GM19023 (cell line): ENCODE data around the gene RAB11FIP5.
"Not testable (repeated sequence)": the region's sequence is repeated elsewhere in the genome, so short reads cannot be mapped to it uniquely, and the experiment has no call there.

Source experiments
- ATAC-seq: cut with Tn5 transposase; IDR thresholded peaks from one replicate; pipeline ENCODE4 v1.9.1; 2021; ENCODE audit warnings: mild to moderate bottlenecking, moderate library complexity; ENCODE audit not compliant: unreplicated experiment

The RAB11FIP5 gene

DNA sequence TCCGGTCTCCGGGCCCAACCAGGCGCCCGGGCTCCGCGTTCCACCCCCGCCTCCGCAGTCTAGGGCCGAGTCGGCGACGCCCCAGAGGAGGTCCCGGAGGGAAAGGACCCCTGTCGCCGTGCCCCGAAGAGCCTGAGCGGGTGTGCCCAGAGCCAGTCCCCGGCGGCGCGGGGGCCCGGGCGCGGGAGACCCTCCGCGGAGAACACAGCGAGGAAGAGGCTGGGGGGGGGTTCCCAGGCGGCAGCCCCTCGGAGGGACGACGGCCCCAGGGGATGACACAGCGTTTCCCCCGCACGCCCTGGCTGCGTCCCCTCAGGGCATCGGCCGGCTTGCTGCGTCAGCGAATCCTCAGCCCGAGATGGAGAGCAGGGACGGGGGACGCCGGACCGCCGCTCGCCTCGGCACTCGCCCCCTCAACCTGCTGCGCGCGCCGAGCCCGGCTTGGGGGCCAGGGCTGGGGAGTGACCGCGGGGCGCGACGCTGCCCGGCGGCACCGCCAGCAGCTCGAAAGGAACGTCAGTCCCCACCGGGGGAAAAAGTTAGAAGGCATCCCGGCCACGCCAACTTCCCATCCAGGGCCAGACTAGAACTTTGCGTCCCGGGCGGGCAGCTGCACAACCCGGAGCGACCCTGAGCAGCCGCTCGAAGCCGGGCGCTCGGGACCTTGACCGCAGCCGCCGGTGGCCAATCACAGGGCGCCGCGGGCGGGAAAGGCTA is 41.9 kb downstream of the RAB11FIP5 start:
- peak; percentile 23 for ATAC-seq

DNA sequence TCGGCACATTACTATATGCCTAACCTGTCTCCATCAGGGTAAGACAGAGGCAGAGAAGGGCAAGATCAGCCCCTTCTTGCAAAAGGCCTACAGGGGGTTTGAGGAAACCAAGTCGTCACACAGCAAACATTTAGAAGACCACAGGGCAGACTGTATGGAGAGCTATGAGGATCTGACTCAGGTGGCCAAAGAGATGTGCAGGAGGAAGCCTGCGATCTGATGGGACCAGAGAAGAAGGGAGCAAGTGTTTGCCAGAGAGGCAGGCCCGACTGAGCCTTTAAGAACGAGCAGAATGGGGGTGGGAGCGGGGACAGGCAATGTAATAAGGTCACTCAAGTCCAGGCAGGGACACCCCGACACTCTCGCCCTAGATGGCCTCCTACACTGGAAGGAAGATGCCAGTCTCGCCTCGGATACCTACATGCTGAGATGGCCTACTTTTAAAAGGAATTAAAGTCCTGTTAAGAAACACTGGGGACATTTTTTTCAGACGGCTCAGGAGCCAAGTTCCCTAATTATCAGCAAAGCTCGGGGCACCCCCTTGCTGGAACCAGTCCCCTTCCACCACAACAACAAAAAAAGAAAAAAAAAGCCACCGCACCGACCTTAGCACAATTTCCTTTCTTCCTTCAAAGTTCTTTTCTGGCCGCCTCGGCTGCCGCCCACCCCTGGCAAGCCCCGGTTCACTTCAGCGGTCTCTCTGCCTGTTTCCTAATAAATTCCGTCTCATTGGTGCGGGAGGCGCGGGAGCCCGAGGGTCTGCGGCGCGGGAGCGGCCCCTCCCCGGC is 42.7 kb downstream of the RAB11FIP5 start:
- ATAC-seq = no peak

DNA sequence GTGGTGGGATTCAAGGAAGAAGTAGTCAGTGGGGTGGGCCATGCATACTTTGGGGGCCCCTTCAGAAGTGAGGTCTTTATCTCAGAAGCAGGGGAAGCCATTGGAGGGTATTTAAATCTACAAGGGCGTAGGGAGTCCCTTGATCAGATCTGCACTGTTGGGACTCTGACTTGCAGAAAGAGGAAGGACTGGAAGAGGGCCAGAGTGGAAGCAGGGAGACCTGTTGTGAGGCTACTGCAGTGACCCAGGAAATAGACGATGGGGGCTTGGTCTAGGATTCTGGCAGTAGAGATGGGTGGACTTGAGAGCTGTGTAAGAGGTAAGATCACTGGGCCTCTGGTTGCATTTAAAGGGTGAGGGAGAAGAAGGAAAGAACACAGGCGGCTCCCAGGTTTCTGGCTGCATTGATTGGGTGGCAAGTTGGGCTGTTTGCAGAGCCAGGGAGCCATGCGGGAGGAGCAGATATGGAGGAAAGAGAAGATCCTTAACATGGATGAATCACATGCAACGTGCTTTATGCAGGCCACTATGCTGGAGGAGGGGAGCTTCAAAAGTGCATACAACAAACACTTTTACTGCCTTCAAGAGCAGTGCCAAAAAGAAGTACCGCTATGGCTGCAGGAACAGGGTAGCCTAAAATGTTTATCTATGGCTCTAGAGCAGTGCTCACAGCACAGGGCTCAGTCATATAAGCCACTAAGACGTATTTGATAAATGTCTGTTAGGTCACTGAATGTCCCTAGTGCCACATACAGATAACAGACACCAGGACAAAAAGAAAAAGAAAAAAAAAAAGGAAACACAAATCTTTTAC is 43.5 kb downstream of the RAB11FIP5 start:
- no peak for ATAC-seq

DNA sequence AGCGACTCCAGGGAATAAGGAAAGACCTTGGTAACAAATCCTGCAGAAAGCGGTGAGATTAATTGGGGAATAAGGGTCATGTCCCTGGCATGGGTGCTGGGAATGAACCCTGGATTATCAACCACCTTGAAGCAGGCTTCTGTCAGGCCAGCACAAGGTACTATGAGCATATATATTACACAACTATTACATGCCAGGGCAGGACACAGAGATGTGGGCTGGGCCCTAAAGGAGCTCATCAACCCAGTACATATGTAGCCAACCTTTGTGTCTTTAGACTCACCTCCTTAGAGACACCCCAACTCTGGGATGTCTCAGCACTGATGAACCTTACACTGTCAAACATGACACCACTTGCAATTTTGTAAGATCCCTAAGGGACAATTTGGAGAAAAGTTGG is 44.6 kb downstream of the RAB11FIP5 start:
- no peak for ATAC-seq

DNA sequence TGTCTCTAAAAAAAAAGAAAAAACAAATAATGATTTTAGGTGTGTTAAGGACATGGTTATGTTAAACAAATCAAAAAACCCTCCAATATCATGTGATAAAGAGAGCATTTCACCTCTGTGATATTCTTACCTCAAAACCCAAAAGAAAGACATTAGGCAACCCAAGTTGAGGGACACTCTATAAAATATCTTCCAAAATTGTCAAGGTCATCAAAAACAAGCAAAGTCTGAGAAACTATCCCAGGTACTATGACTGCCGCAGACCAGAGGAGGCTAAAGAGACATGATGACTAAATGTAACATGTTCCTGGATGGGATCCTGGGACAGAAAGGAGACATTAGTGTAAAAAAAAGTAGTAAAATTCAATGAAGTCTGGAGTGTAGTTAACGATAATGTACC is 45.7 kb downstream of the RAB11FIP5 start:
- ATAC-seq = no peak

DNA sequence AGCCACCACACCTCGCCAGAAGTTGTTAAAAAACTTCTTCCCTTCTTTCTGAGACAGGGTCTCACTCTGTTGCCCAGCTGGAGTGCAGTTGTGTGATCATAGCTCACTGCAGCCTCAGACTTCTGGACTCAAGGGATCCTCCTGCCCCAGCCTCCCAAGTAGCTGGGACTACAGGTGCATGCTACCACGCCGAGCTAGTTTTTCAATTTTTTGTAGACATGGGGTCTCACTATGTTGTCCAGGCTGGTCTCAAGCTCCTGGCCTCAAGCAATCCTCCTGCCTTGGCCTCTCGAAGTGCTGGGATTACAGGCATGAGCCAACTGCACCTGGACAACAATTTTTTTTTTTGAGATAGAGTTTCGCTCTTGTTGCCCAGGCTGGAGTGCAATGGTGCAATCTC is 47.7 kb downstream of the RAB11FIP5 start:
- not testable (repeated sequence) for ATAC-seq

DNA sequence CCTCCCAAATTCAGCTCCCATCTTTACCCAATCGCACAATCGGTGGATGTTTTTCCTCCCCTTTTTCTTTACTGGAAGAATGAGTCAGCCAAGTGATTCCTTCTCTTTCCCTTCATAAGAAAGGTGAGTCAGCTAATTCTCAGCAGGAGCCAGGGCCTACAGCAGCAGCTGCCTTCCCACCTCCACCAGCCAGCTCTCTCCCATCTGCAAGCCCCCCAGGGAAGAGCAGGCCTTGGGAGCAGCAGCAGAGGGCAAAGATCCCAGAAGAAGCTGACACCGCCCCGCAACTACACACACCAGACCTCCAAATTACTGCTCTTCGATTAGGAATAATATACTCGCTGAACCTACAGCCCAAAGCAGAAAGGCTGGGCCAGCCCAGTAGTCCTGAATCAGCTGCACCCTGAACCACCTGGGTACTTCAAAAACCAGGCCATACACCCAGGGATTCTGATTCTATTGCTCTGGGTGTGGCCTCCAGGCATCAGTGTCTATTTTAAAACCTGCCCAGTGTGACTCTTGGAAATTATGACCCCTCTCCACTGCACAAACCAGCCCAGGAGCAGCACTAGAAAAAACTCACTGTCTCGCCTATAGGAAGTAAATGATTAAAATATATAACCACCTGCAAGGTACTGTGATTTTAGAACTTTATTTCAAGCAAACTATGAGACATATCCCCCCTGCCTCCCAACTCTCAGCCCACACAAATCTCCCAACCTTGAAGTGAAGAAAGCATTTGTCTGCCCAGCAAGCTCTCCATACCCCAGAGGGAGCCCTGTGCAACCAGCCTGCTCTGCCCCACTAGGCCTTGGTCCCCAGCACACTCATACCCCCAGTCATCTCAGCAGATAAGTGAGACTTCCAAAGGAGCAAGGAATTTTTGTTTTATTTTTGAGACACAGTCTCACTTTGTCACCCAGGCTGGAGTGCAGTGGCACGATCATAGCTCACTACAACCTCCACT is 48.6 kb downstream of the RAB11FIP5 start:
- no peak for ATAC-seq

DNA sequence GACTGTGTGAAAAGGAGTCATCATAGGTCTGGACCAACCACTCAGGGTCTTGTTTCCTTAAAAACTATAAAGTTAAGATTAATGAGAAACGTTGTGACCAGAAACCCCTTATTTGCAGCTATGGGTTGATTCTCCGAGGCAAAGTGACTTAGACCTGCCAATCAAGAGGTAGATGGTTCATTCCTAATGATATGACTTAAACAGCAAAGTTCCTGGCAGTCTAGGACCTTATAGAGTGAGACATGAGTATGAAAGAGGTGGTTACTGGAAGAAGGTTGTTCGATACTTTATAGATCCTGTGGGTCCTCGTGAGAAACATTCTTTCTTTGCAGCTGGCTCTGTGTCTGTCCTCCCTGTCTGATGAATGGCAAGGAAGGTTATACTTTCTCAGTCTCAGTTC is 49.3 kb downstream of the RAB11FIP5 start:
- no peak for ATAC-seq

DNA sequence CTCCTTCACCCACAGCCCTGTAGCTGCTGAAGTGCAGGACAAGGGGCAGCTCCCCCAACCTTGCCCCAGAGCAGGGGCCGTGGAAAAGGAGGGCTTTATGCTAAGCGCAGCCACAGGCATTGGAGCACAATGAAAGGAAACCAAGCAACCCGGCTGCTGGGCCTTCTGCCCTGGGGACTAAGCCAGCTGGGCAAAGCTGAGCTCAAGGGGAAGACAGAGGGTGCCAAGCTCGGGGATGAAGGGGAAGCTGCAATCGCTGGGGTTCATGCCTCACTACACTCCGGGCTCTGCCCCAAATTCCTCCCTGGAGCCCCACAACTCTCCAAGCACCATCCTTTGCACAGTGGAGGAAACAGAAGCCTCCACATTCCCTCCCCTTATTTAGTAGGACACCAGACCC is 53.6 kb downstream of the RAB11FIP5 start:
- no peak for ATAC-seq

DNA sequence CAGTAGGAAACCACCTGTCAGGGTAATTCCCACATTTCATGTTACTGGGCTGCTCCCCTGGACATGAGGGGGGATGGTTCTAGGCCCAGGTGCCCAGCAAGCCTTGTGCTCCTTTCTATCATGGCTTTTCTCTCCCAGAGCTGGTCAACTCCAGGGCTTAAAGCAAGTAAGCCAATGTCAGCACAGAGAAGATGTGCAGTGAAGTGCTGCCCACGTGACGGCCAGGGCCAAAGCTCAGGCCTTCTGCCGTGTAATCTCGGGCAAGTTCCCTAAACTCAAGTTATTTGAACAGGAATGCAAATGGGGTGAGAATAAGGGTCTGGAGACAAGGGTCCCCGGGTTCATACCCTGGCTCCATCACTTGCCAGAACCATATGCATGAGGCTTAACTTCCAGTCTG is 57.8 kb downstream of the RAB11FIP5 start:
- no peak for ATAC-seq

DNA sequence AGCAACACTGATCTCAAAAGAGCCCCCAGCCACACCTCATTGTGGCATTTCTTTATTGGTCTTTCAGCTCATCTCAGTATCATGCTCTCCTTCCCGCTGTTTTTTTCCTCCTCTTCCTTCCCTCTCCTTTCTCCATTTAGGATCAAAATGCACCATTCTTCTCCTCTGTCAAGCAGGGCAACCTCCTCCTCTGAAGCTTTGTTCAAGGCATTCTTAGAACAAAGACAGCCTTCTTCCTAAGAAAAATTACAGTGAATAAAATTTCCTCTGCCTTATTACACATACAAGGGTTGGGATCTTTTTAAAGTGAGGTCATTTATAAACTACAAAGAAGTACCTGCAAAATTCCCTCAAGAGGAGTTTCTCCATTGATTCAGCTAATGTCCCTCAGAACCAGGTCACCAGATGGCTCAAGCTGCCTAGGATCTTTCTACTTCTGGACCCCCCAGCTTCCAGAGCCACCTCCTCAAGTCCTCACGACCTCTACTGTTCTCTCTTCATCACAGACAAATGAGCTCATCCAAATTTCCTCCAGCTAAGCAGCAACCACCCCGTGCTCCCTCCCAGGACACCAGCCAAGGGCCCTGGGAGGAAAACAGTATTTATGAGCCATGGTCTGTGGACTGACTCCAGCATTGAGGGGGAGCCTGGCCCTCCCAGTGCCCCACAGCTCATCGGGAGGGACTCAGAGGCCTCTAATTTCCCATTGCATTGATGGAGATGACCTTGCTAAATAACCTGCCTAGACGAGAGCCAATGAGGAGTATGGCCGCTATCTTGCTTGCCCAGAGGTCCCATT is 59.2 kb downstream of the RAB11FIP5 start:
- ATAC-seq = no peak

DNA sequence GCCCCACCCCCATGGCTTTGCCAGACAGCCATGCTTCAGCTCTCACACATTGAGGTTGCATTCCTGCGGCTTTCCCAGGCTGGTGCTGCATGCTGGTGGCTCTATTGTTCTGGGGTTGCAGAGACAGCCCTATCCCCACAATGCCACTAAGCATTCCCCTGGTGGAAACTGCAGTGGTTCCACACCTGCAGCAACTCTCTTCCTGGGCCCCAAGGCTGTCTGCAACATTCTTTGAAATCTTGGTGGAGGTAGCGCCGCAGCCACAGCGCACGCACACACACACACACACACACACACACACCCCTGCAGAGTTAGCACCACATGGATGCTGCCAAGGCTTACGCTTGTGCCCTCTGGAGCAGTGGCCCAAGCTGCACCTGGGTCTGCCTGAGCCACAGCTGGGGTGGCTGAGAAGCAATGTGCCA is 62.6 kb downstream of the RAB11FIP5 start:
- no peak for ATAC-seq

DNA sequence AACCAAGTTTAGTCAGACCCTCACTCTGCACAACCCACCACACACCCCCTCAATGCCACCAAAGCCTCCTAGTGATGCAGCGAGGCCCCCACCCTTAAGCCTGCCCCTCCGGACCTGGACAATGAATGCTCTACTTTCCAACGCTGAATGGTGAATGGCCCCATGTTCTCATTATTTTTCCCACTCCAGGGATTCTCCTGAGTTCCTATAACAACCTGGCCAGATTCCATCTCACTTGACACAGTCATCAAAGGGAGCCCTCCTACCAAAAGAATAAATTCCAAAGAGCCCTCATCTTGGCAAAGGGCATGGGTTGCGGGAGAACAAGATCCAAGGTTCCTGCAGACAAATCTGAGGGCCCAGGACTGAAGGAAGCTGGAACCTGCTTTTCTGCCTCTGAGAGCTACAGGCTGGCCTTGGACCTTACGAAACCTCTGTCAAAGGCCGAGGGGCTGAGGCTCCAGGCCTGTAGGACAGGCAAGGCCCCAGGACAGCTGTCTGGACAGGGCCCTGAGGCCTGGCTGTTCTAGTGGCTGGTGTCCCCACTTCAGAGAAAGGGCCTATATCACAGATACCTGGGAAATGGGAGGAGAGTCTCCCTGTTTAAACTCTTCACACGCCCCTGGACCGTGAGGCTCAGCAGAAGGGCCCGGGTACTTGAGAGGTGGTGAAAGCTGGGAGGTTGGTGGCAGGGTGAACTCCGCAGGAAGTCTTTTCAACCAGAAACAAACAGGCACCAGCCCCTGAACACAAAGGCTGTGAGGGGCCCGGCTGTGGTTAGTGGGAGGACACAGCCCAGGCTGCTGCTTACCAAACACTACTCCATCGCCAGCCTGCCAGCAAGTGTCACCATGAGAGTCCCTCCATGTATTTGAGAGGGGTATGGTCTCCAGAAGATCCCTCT is 68.6 kb downstream of the RAB11FIP5 start:
- no peak for ATAC-seq

DNA sequence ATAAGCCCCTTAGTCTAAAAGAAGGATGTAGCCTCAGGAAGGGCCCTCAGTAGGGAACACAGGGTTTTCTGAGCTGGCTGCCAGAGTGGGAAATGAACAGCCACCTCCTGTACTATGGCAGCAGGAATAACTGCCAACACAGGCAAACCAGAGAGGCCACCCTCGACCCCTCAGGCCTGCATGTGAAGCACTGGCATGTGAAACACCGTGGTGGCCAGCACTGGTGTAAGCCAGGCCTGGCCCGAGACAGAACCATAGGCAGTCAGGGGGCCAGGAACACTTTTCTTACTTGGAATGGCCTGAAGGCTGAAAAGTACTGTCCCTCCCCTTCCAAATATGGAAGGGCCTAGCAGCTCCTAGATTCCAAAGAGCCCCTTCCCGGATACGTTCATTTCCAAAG is 69.5 kb downstream of the RAB11FIP5 start:
- ATAC-seq = no peak

DNA sequence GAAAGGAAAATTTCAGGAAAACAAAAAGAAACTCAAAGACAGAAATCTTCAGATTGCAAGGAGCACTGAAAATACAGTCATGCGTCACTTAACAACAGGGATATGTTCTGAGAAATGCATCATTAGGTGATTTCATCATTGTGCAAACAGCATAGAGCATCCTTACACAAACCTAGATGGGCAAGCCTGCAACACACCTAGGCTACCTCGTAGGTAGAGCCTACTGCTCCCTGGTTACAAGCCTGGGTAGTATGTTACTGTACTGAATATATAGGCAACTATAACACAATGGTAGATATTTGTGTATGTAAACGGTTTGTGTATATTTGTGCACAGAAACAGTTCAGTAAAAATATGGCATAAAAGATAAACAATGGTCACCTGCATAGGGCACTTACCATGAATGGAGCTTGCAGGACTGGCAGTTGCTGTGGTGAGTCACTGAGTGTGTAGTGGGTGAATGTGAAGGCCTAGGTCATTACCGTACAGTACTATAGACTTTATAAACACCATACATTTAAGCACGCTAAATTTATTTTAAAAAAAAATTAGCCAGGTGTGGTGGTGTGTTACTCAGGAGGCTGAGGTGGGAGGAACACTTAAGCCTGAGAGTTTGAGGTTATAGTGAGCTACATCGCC is 74.7 kb downstream of the RAB11FIP5 start:
- no peak for ATAC-seq

DNA sequence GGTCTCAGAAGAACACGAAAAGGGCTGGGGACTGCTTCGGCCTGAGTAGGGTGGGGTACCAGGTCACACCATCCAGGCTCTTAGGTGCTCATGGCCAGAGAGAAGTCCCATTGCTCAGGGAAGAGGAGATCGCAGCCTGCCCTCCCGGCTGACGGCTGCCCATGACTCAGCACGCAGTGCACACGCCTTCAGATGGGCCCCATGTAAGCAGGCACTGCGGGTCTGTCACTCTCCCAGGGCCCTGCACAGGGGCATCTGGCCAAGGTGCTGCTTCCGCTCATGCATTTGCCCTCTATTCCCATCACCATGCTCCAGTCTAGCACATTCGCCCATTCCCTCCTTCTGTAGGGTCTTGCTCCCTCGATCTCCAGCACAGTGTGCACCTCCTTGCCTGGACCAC is 76.0 kb downstream of the RAB11FIP5 start:
- ATAC-seq = no peak

DNA sequence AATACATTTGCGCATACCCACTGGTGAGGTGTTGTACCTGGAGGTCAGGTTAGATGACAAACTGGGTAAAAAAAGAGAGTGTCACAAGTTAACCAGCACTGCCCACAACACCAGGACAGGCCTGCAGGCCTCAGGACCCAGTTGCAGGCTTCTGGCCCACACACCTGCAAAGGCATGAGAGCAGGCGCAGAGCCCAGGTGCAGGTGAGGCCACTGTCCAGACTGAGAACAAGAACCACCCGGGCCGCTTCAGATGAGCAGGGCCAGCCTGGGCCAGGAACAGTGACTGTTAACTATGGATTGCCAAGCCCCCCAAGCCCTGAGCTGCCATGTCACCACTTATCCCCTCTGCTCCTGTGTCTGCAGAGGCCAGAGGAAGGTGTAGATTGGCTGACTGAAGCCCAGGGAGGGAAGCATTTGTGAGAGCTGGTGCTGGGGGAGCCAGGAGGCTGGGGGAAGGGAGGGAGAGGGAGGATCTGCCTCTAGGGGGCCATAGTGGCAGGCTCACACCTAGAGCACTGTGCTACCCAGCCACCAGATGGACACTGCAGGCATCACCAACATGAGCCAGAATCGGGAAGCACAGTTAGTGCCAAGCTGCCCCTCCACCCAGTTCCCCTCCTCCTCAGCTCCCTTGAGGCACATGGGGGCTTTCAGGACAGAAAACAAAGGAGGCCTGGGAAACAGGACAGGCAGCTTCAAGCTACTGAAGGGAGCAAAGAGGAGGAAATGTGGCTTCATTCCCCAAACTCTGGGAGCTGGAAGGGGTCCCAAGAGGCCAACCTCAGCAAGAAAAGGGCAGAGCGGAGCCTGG is 76.6 kb downstream of the RAB11FIP5 start:
- no peak for ATAC-seq
